Stimulated activated naive CD4-positive, alpha-beta T cell treated with Interleukin-2 at 50 U/mL for 16 hours (primary cell): ENCODE data around the gene ZNF888.
"Not testable (repeated sequence)": the region's sequence is repeated elsewhere in the genome, so short reads cannot be mapped to it uniquely, and the experiment has no call there.

ENCODE experiments used
- DNase-seq: peaks from one replicate; lab custom pipeline; 2025; lab: John Stamatoyannopoulos, UW

Gene ZNF888

GRCh38 chr19:52922841-52923777 is at the start of gene ZNF888:
ZNF888 (minus strand) TSS chr19:52923428; CDS start chr19:52917873, 5,555 bp downstream.
- DNase-seq = peak; percentile 76

DNA sequence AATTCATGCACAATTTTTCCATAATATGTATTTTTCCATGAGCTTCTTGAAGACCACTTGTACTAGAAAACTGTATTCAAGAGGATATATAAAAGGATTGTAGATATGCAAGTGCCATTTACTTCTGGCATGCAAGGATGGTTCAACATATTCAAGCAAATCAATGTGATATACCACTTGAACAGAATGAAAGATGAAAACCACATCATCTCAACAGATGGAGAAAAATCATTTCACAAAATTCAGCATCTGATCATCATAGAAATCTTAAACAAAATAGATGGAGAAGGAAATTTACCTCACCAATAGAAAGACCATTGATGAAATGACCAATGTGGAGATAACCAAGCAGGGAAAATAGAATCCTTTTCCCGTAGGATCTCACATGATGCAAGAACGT is 44.5 kb upstream of the ZNF888 start:
- no peak for DNase-seq

GRCh38 chr19:52963247-52963618 is 40.0 kb upstream of the ZNF888 start:
- DNase-seq = no peak

DNA sequence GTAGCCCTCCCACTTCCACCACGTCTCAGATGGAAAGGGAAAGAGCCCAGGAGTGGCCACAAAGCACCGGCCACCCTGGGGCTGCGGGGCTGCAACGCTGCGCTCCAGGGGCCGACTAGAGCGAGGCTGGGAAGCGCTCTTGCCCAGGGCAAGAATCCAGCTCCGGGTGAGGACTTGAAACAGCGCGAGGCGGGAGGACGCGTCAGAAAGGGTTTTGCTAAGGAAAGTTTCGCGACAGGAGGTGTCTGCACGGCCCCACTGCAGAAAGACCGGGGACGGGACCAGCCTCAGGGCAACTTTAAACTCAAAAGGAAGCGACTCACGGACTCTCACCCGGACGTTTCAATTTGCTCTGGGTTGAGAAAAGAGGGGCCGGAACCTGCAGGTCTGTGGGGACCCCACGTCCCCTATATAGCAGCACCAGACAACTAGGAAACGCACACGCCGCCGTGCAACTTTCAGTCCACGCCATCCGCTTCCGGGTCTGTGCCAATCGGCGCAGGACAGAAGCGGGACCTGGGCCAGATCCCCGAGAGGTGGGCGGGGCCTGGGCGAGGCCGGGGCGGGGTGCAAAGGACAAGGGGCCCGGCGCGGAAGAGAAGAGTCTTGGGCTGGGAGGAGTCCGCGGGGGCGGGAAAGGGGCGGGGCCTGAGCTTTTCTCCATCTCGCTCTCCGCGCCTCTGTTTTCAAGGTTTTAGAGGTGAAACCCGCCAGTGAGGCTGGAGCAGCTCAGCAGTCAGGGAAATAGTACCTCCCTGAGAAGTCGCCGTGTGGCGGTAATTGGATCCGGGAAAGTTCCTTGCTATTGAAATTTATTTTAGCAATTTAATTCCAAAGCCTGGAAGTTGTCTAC is 39.4 kb upstream of the ZNF888 start, which contains the start of gene ZNF816:
Gene ZNF816 (minus strand): TSS at position 488 of the 853 bp plus-strand sequence. CDS start 6,792 bp downstream, outside the sequence.
- peak; percentile 99 for DNase-seq

- no peak for DNase-seq
These were observed 38.8 kb upstream of the ZNF888 start for GRCh38 chr19:52961981-52962380.

DNA sequence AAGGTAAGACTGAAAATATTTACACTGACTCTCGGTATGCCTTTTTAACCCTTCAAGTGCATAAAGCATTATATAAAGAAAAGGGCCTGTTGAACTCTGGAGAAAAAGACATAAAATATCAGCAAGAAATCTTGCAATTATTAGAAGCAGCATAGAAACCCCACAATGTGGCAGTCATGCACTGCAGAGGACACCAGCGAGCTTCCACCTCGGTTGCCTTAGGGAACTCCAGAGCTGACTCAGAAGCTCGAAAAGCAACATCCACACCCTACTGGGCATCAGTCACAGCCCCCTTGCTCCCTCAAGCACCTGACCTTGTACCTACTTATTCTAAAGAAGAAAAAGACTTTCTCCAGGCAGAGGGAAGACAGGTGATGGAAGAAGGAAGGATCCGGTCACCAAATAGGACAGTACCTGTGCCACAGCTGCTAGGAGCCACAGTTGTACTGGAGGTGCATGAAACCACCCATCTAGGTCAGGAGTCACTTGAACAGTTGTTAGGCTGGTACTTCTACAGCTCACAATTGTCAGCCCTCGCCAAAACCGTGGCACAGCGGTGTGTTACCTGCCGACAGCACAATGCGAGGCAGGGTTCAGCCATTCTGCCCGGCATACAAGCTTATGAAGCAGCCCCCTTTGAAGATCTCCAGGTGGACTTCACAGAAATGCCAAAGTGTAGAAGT is 36.5 kb upstream of the ZNF888 start:
- no peak for DNase-seq

- DNase-seq = no peak
These were observed 34.4 kb upstream of the ZNF888 start for GRCh38 chr19:52957591-52957990.

DNA sequence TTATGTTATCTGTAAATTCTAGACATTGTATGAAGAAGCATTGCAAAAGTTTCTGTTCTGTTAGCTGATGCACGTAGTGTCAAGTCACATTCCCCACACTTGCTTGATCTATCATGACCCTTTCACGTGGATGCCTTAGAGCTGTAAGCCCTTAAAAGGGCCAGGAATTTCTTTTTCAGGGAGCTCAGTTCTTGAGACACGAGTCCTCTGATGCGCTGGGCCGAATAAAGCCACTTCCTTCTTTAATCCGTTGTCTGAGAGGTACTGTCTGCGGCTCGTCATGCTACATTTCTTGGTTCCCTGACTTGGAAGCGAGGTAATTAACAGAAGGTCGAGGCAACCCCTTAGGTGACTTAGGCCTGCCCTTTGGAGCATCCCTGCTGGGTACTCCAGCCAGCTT is 33.7 kb upstream of the ZNF888 start:
- no peak for DNase-seq

- no peak for DNase-seq
These were observed 26.2 kb upstream of the ZNF888 start for GRCh38 chr19:52949422-52949821.

- DNase-seq = no peak
These were observed 25.0 kb upstream of the ZNF888 start for GRCh38 chr19:52948025-52948770.

DNA sequence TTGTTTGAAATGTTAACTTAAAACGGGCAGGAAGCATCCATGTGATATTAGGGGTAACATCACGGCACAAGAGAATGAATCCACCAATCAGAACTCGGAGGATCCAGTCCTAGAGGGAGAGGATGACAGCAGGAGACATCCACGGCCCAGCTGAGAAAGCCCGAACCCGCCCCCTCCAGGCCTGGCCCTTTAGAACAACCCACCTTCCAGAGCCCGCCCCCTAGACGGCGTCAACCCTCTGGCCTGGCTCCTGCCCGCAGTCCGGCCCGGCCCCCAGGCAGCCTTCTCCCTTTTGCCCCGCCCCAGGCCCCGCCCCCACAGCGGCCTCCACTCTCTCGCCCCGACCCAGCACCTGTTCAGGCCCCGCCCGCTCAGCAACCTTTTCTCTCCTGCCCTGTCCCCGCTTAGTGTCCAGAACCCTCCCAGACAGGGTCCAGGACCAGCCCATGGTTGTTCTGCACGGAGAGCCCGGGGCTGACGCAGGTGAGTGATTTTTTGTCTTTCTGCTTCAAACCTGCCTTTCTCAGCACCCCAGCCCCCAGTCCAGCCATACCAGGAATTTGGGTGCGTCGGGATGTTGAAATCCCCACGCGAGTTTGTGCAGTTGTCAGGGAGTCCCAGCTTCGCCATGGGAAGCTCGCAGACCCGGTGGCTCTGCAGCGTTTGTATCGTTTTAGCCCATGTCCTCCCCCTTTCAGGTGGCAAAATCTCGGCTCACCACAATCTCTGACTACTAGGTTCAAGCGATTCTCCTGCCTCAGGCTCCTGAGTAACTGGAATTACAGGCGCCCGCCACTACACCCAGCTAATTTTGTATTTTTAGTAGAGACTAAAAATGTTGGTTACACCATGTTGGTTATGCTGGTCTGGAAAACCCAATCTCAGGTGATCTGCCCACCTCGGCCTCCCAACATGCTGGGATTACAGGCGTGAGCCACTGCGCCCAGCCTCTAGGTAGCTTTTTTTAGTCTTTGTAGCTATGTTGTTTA is 23.4 kb upstream of the ZNF888 start:
- no peak for DNase-seq

DNA sequence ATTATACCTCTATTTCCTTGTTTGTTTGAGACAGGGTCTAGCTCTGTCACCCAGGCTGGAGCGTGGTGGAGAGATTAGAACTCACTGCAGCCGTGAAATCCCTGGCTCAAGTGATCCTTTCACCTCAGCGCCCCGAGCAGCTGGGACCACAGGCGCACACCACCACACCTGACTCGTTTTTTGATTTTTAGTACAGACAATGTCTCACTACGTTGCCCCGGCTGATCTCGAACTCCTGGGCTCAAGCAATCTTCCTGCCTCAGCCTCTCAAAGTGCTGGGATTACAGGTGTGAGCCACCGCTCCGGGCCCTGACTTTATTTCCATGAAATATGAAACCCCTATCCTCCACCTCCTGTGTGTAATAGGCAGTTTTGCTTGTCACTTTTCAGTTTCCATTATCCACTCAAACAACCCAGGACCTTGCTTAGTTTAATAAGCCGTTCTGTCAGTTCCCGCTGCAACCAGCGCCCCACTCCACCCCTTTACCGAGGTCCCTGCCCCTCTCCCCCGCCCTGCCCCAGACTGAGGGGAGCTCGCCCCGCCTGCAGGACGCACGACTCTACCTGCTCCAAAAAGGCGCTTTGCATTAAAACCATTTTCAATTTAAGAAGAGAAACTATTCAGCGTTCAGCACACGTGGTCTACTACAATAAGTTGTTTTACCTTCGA is 22.6 kb upstream of the ZNF888 start:
- DNase-seq = no peak

DNA sequence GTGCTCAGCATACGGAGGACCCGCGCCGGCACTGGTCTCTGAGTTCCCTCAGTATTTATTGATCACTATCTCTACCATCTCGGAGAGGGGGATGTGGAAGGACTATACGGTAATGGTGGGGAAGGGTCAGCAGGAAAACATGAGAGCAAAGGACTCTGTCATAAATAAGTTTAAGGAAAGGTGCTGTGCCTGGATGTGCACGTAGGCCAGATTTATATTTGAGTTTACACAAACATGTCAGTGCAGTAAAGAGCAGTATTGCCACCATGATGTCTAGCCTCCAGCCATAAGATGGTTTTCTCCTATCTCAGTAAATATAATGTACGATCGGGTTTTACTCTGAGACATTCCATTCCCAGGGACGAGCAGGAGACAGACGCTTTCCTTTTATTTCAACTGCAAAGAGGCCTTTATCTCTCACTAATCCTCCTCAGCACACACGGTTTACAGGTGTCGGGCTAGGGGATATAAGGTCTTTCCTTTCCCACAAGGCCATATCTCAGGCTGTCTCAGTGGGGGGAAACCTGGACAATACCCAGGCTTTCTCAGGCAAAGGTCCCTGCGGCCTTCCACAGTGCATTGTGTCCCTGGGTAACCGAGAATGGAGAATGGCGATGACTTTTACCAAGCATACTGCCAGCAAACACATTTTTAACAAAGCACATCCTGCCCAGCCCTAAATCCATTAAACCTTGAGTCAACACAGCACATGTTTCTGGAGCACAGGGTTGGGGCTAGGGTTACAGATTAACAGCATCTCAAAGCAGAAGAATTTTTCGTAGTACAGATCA is 21.7 kb upstream of the ZNF888 start:
- DNase-seq = not testable (repeated sequence)

DNA sequence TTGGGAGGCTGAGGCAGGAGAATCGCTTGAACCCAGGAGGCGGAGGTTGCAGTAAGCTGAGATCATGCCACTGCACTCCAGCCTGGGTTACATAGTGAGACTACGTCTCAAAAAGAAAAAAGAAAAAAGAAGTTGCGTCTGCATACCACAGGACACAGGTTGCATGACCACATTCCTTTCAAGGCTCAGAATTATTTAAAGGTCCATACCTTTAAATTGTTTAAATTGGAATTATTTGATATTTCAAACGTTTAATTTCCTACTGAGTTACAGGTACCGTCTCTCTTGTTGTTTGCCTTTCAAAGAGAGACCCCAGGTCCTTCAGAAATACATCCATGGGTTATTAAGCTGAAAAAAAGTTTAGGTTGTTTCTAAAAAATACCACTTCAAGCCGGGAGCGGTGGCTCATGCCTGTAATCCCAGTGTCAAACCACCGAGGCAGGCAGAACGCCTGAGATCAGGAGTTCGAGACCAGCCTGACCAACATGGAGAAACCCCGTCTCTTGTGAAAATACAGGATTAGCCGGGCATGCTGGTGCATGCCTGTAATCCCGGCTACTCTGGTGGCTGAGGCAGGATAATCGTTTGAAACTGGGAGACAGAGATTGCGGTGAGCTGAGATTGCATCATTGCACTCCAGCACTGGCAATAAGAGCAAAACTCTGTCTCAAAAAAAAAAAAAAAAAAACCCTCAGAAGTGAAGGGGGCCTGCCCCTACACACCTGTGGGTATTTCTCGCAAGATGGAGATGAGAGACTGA is 20.8 kb upstream of the ZNF888 start:
- DNase-seq = no peak

GRCh38 chr19:52943134-52943883 is 20.1 kb upstream of the ZNF888 start:
- no peak for DNase-seq

GRCh38 chr19:52942386-52943133 is 19.3 kb upstream of the ZNF888 start:
- peak; percentile 93 for DNase-seq
